ENCODE results near the gene AGT. TPM values are rescaled to one million over a fixed set of nuclear protein-coding genes. Genes with fewer than 3 reads are reported as not detected.
"Not testable (repeated sequence)": the region's sequence is repeated elsewhere in the genome, so short reads cannot be mapped to it uniquely, and the experiment has no call there.

The AGT gene
- polyA plus RNA-seq, 3 donors, result 16.0 to 45.9 (median 38.1) TPM

GRCh38 chr1:230708631-230709580 is 5.0 kb downstream of the AGT start:
- DNase-seq (ENCODE audit: low read depth in 3 of 3, low spot score in 2 of 3), result no peak

GRCh38 chr1:230707732-230708630 is 5.9 kb downstream of the AGT start:
- DNase-seq (ENCODE audit: low read depth in 3 of 3, low spot score in 2 of 3), result no peak

- DNase-seq (ENCODE audit: low read depth in 3 of 3, low spot score in 2 of 3), result no peak
Observed at GRCh38 chr1:230706887-230707731, 6.8 kb downstream of the AGT start.

GRCh38 chr1:230706020-230706699 is 7.8 kb downstream of the AGT start:
- no peak for DNase-seq (ENCODE audit: low read depth in 3 of 3, low spot score in 2 of 3)

GRCh38 chr1:230705289-230706019 is 8.5 kb downstream of the AGT start:
- DNase-seq (ENCODE audit: low read depth in 3 of 3, low spot score in 2 of 3), result no peak

GRCh38 chr1:230704830-230705229 is 9.1 kb downstream of the AGT start:
- no peak for DNase-seq (ENCODE audit: low read depth in 3 of 3, low spot score in 2 of 3)

- DNase-seq (ENCODE audit: low read depth in 3 of 3, low spot score in 2 of 3), result no peak
Observed at GRCh38 chr1:230703679-230704385, 10.1 kb downstream of the AGT start.

GRCh38 chr1:230702934-230703678 is 10.8 kb downstream of the AGT start:
- DNase-seq (ENCODE audit: low read depth in 3 of 3, low spot score in 2 of 3), result peak in 1 of 3 donors; percentile 32

- DNase-seq (ENCODE audit: low read depth in 3 of 3, low spot score in 2 of 3), result no peak
Observed at GRCh38 chr1:230701895-230702768, 11.8 kb downstream of the AGT start.

GRCh38 chr1:230701434-230701833 is 12.5 kb downstream of the AGT start:
- DNase-seq (ENCODE audit: low read depth in 3 of 3, low spot score in 2 of 3), result no peak

- DNase-seq (ENCODE audit: low read depth in 3 of 3, low spot score in 2 of 3), result no peak
Observed at GRCh38 chr1:230700132-230700531, 13.8 kb downstream of the AGT start.

GRCh38 chr1:230699716-230700115 is 14.2 kb downstream of the AGT start:
- DNase-seq (ENCODE audit: low read depth in 3 of 3, low spot score in 2 of 3), result no peak

GRCh38 chr1:230698964-230699363 is 15.0 kb downstream of the AGT start:
- not testable (repeated sequence) for DNase-seq (ENCODE audit: low read depth in 3 of 3, low spot score in 2 of 3)

GRCh38 chr1:230698130-230698529 is 15.8 kb downstream of the AGT start:
- no peak for DNase-seq (ENCODE audit: low read depth in 3 of 3, low spot score in 2 of 3)

- DNase-seq (ENCODE audit: low read depth in 3 of 3, low spot score in 2 of 3), result no peak
Observed at GRCh38 chr1:230696722-230697437, 17.0 kb downstream of the AGT start.

GRCh38 chr1:230696218-230696617 is 17.7 kb downstream of the AGT start:
- no peak for DNase-seq (ENCODE audit: low read depth in 3 of 3, low spot score in 2 of 3)

Measured in right renal cortex interstitium (tissue), 3 donors.